Sigmoid colon (tissue), 4 donors: Measurements from ENCODE around the gene KCNAB2.

Experiments used
- EP300 ChIP-seq, 4 donors: sonication (generic); formaldehyde crosslinking; IDR thresholded peaks; one replicate each; pipeline ENCODE4 v1.6.1; 2017; ENCODE audit warnings: antibody characterized with exemption in 4 of 4
- POLR2A ChIP-seq, 2 donors: fragments of 450-650 bp; IDR thresholded peaks; one replicate each; pipeline ENCODE4 v1.6.1; 2016; ENCODE audit warnings: antibody characterized with exemption in 2 of 2, mild to moderate bottlenecking in 2 of 2, moderate library complexity in 2 of 2
- TF ChIP-seq, protein P1 (sequence below), 4 experiments: fragments of 450-650 bp in 3 of 4; fragments of 200-600 bp in 1 of 4; IDR thresholded peaks; one replicate each; pipeline ENCODE4 v1.5.1; 2016 to 2019; ENCODE audit warnings: antibody characterized with exemption in 4 of 4, mild to moderate bottlenecking in 3 of 4, moderate library complexity in 2 of 4

DNA sequence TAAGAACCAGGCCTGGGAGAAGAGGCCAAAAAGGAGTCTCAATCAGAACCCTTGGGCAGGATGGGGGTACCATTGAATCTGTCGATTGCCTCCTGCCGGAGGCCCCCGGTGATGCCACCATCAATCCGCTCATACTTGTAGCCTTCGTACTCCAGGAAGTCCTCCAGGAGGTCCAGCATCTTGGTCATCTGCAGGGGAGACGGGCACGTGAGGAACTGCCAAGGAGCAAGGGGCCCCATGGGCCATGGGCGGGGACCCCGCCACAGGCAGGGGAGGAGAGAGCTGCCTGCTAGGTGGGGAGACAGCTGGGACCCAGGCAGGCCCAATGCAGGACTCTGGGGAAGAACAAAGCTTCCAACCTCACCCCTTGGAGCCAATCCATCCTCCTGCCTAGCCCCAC lies 85.9 kb downstream of the KCNAB2 start:
- TF ChIP-seq, protein P1, sequence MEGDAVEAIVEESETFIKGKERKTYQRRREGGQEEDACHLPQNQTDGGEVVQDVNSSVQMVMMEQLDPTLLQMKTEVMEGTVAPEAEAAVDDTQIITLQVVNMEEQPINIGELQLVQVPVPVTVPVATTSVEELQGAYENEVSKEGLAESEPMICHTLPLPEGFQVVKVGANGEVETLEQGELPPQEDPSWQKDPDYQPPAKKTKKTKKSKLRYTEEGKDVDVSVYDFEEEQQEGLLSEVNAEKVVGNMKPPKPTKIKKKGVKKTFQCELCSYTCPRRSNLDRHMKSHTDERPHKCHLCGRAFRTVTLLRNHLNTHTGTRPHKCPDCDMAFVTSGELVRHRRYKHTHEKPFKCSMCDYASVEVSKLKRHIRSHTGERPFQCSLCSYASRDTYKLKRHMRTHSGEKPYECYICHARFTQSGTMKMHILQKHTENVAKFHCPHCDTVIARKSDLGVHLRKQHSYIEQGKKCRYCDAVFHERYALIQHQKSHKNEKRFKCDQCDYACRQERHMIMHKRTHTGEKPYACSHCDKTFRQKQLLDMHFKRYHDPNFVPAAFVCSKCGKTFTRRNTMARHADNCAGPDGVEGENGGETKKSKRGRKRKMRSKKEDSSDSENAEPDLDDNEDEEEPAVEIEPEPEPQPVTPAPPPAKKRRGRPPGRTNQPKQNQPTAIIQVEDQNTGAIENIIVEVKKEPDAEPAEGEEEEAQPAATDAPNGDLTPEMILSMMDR (IDR thresholded peaks at IDR 0.05): no peak
- no peak for TF ChIP-seq POLR2A (IDR thresholded peaks at IDR 0.05)
- TF ChIP-seq EP300 (IDR thresholded peaks at IDR 0.05): no peak
